ENCODE measurements around the gene AGO1.

GRCh38 chr1:35958558-35958957 is 75.5 kb downstream of the AGO1 start:
- TF ChIP-seq ZNF274 (IDR thresholded peaks at IDR 0.05; ENCODE audit: insufficient read depth, insufficient read length), result no peak
- TF ChIP-seq SRF (IDR thresholded peaks at IDR 0.05; ENCODE audit: low read depth in 2 of 2, low read length in 2 of 2), result no peak
- TF ChIP-seq MAX (IDR thresholded peaks at IDR 0.05; ENCODE audit: low read depth, low read length), result no peak
- TF ChIP-seq FOXM1 (IDR thresholded peaks at IDR 0.05; ENCODE audit: low read depth, low read length), result no peak
- no peak for TF ChIP-seq POLR2AphosphoS2 (IDR thresholded peaks at IDR 0.05; ENCODE audit: low read depth, low read length)
- no peak for TF ChIP-seq NRF1 (conservative IDR thresholded peaks at IDR 0.05; ENCODE audit: low read depth, low read length)
- TF ChIP-seq TBL1XR1 (IDR thresholded peaks at IDR 0.05; ENCODE audit: low read depth, low read length), result no peak
- no peak for TF ChIP-seq RFX5 (IDR thresholded peaks at IDR 0.05; ENCODE audit: low read depth, low read length)
- no peak for TF ChIP-seq ZBTB11 (CRISPR knock-in tag; IDR thresholded peaks at IDR 0.05)
- TF ChIP-seq POLR2A (IDR thresholded peaks at IDR 0.05; ENCODE audit: low read depth, low read length), result no peak
